ENCODE data around the gene MAPKAPK2. TPM values are rescaled to one million over a fixed set of nuclear protein-coding genes. Genes with fewer than 3 reads are reported as not detected.

The MAPKAPK2 gene
- polyA plus RNA-seq, 1 of the 3 experiments (the other 2 are of a cell fraction), result 46.8 TPM

GRCh38 chr1:206664740-206665139 is 20.0 kb upstream of the MAPKAPK2 start:
- Histone ChIP-seq H2AFZ (ENCODE audit: low read depth) (no peak overlapping the region), H3K4me3 (ENCODE audit: low read depth in 2 of 2, low read length in 1 of 2) (no peak overlapping the region), H3K36me3 (replicated peaks in 1 of 2; ENCODE audit: control insufficient read depth in 1 of 2, insufficient read depth in 2 of 2, low read length in 1 of 2) (no peaks in the 10 kb centered on the region), H3K9me2 (no peaks in the 10 kb centered on the region), H3K9ac (no peak overlapping the region), H3K9me3 (no peaks in the 10 kb centered on the region), H3K27me3 (ENCODE audit: insufficient read depth) (peaks cover 23% of the 10 kb centered on the region; the same call in 1 of the 2 replicates), H3K27ac (ENCODE audit: low read depth in 2 of 2, low read length in 1 of 2) (no peak overlapping the region), H3K79me2 (ENCODE audit: insufficient read depth) (no peaks in the 10 kb centered on the region), H3K4me1 (ENCODE audit: control insufficient read depth in 1 of 2, insufficient read depth in 2 of 2, low read depth in 1 of 2, low read length in 1 of 2) (peaks cover 0 to 6% of the 10 kb centered on the region in 2 experiments; a peak in 1 of 4 replicates), H4K20me1 (ENCODE audit: insufficient read depth) (no peaks in the 10 kb centered on the region), H3F3A (replicated peaks; ENCODE audit: insufficient read depth) (no peaks in the 10 kb centered on the region), H3K4me2 (no peak overlapping the region)
- ChIA-PET POLR2A (interaction anchor here (0.5 to 2.2 kb wide), 2 partner anchors 29 to 55 kb away, joined by 3 to 22 read pairs; partner anchors contain the start of gene DYRK3), CTCF (interaction anchor here (0.6 to 17.9 kb wide), 52 partner anchors 10 to 318 kb away, joined by 3 to 450 read pairs (median 5); partner anchors contain the start of genes DYRK3, EIF2D and MAPKAPK2)
- WGBS (ENCODE audit: low lambda C conversion rate), result 65% methylated on average over 4 of the region's 6 CpGs
- DNase-seq, result no peak
- TF ChIP-seq SMC3 (IDR thresholded peaks at IDR 0.05; ENCODE audit: low read depth, low read length) (no peak), NFIC (IDR thresholded peaks at IDR 0.05; ENCODE audit: borderline replicate concordance) (no peak), CTCF (IDR thresholded peaks at IDR 0.05) (no peak), REST (IDR thresholded peaks at IDR 0.05; ENCODE audit: low read depth, low read length) (no peak), ELF1 (IDR thresholded peaks at IDR 0.05) (no peak)

DNA sequence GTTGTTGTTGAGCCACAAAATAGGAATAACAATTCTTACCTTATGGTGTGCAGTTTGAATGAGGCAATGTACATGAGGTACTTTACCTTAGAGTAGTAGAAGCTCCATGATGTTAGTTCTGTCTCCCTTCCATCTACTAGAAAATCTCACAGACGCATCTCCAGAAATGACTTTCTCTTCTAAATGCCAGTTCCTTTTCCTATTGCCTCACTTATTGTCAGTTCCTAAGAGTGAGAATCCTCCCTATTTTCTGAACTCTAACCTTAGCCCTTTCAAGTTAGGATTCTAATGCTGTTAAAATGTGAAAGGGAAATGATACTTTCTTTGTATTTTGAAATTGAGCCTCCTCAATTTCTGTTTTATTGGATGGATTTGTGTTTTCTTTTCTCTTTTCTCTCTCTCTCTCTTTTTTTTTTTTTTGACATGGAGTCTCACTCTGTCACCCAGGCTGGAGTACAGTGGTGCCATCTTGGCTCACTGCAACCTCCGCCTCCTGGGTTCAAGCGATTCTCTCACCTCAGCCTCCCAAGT is 18.6 kb upstream of the MAPKAPK2 start:
- Histone ChIP-seq H3K9me3 (no peaks in the 10 kb centered on the region), H3F3A (replicated peaks; ENCODE audit: insufficient read depth) (no peaks in the 10 kb centered on the region), H3K4me3 (ENCODE audit: low read depth in 2 of 2, low read length in 1 of 2) (no peak overlapping the region), H3K9ac (no peak overlapping the region), H2AFZ (ENCODE audit: low read depth) (no peak overlapping the region), H3K36me3 (replicated peaks in 1 of 2; ENCODE audit: control insufficient read depth in 1 of 2, insufficient read depth in 2 of 2, low read length in 1 of 2) (no peaks in the 10 kb centered on the region), H3K27me3 (ENCODE audit: insufficient read depth) (peaks cover 23% of the 10 kb centered on the region; the same call in 1 of the 2 replicates), H3K9me2 (no peaks in the 10 kb centered on the region), H3K4me2 (no peak overlapping the region), H3K27ac (ENCODE audit: low read depth in 2 of 2, low read length in 1 of 2) (no peak overlapping the region), H4K20me1 (ENCODE audit: insufficient read depth) (no peaks in the 10 kb centered on the region), H3K79me2 (ENCODE audit: insufficient read depth) (no peaks in the 10 kb centered on the region), H3K4me1 (ENCODE audit: control insufficient read depth in 1 of 2, insufficient read depth in 2 of 2, low read depth in 1 of 2, low read length in 1 of 2) (peaks cover 0 to 6% of the 10 kb centered on the region in 2 experiments; a peak in 1 of 4 replicates)
- no peak for DNase-seq
- TF ChIP-seq NFIC (IDR thresholded peaks at IDR 0.05; ENCODE audit: borderline replicate concordance) (no peak), FOSL2 (IDR thresholded peaks at IDR 0.05; ENCODE audit: borderline replicate concordance, low read depth) (no peak), SIN3A (IDR thresholded peaks at IDR 0.05; ENCODE audit: borderline replicate concordance, low read depth, low read length) (no peak), NRF1 (IDR thresholded peaks at IDR 0.05; ENCODE audit: low read depth, low read length) (no peak)
- CTCF ChIA-PET, result interaction anchor here (0.7 to 17.9 kb wide), 10 partner anchors 13 to 316 kb away, joined by 3 to 450 read pairs (median 30); partner anchors contain the start of genes DYRK3 and EIF2D
- WGBS (ENCODE audit: low lambda C conversion rate), result 88% methylated on average over 3 of the region's 3 CpGs
- POLR2A ChIA-PET, result interaction anchor here (0.6 kb wide), 1 partner anchor 31 kb away, joined by 3 read pairs; the partner anchor contains the start of gene DYRK3

Measured in SK-N-SH (cell line).